GM21825 (cell line): ENCODE results near the gene SFSWAP.
"Not testable (repeated sequence)": the region's sequence is repeated elsewhere in the genome, so short reads cannot be mapped to it uniquely, and the experiment has no call there.

Experiments used
- ATAC-seq: cut with Tn5 transposase; IDR thresholded peaks from one replicate; pipeline ENCODE4 v1.9.1; 2021; ENCODE audit warnings: mild to moderate bottlenecking, moderate library complexity; ENCODE audit not compliant: unreplicated experiment

SFSWAP gene

DNA sequence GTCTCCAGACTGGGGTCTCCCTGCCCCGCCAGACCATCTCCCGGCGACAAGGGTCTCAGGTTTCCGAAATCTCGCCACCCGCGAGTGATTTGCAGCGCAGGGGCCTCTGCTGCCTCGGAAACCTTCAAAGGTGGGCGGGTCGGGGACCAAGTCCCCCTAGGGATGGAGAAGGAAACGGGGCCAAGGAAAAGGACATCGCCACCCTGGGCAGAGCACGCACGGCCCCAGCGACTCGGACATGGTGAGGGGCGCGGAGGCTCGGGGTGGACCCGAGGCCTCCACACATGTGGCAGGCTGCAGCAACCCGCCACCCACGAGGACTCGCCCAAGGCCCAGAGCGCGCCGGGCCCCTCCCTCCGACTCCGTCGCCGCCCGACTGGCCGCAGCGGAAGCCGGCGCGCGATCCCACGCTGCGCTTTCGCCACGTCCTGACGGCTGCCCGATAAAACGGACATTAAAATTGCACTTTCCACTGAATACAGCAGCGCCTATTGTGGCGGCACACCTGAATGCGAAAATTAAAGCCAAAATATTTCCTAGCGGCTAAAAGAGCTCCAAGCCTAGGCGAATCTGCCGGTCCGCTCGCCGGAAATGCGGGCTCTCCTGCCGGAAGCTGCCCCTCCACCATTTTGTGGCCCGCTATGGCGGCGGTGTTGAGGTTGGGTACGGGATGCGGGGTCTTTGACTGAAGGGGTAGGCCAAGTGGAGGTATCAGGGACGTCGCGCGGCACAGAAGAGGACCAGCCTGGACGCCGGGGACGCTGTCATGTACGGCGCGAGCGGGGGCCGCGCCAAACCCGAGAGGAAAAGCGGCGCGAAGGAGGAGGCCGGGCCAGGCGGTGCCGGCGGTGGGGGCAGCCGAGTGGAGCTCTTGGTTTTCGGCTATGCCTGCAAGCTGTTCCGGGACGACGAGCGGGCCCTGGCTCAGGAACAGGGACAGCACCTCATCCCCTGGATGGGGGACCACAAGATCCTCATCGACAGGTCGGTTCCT is at the start of gene SFSWAP:
TSS of gene SFSWAP (plus strand) at position 627 of the 994 bp plus-strand sequence. CDS start at position 767, 140 bp downstream.
- ATAC-seq: peak; percentile 83

DNA sequence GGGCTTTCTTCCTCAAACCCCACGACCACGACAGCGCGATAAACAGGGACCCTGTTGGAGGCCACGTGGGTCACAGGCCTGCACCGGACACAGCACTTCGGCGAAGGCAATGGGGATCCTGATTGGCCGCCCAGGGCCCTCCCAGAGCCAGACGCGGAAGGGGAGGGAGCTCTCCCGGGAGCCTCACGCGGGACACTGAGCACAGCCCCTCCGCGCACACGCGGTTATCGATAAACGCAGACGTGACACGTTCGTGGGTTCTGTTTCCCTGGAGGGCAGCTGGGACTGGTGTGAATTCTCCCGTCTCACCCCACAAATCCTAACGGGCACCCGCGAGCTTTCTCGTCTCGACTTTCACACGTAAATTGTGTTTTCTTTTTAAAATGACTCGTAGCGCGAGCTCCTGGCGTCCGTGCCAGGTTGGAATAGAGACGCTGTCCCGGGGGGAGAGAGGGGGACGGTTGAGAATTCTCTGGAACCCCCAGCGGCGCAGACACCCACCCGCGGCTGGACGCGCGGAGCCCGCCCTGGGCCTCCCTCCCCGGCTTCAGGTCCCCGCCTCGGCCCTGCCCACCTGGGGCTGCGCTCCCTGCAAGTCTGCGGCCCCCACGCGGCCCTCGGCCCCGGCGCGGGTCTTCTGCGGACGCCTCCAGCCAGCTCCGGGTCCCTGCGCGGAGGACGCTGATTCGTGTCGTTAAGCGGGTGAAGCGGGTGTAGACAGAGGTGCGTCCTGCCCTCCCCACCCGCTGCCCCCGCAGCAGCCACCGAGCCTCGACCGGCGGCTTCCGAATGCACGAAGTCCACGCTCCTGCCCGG is 49.5 kb upstream of the SFSWAP start:
- not testable (repeated sequence) for ATAC-seq

DNA sequence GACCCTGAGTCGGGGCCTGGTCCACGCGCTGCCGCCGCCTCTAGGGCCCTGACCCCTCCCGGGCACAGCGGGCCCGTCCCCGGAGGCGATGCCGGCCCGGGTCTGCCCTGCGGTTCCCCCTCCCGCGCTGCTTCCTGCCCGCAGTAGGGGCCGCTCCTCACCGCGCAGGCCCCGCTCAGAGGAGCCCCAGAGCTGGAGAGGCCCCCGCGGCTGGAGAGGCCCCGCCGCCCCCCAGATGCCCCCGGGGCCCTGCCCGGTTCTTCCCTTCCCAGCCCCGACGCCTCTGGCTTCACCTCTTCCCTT is 49.0 kb upstream of the SFSWAP start:
- ATAC-seq: not testable (repeated sequence)

DNA sequence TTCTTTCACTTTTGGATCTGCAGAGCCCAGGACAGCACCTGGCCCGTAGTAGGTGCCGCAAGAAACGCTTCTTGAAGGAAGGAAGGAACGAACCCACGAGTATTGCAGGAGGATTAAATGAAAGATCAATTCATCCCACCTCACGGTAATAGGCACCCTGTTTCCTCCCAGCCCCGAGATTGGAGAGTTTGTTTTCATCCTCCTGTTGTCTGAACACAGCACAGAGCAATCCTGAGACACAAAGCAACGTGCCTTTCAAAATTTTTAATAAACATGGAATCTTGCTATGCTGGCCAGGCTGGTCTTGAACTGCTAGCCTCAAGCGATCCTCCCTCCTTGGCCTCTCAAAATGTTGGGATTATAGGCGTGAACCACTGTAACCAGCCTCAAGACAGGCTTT is 48.5 kb upstream of the SFSWAP start:
- not testable (repeated sequence) for ATAC-seq

DNA sequence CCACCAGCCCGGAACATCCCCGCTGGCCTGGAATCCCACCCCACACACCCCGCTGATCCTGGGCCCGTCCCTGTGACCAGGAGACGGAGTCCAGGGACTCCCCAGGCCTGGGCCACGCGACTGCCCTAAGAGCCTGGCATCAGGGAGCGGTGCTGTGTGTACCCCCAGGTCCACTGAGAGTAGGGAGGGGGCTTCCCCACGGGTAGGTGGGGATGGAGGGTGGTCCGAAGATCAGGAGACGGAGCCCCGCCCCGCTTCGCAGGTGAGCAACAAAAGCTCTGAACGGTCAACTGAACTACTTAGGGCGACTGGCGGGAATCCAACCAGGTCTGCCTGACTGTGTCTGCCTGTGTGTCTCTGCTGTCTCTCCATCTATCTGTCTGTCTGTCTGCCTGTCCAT is 45.2 kb upstream of the SFSWAP start:
- ATAC-seq: not testable (repeated sequence)

DNA sequence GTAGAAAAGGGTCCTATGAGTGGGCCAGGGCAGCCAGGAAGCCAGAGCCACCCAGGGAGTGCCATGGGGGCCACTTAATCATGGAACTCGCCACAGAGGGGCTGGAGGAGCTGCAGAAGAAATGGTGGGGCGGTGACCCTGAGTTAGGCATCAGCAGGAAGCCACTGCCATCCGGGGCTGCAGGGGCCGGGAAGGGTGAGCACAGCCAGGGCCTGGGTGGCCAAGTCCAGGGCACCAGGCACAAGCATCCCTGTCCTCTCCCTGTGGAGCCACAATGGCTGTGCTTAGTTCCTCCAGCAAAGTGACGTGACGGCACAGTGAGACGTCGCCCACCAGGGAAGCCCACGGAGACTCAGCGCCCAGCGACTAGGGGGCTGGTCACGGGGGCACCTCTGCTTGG is 44.4 kb upstream of the SFSWAP start:
- not testable (repeated sequence) for ATAC-seq

DNA sequence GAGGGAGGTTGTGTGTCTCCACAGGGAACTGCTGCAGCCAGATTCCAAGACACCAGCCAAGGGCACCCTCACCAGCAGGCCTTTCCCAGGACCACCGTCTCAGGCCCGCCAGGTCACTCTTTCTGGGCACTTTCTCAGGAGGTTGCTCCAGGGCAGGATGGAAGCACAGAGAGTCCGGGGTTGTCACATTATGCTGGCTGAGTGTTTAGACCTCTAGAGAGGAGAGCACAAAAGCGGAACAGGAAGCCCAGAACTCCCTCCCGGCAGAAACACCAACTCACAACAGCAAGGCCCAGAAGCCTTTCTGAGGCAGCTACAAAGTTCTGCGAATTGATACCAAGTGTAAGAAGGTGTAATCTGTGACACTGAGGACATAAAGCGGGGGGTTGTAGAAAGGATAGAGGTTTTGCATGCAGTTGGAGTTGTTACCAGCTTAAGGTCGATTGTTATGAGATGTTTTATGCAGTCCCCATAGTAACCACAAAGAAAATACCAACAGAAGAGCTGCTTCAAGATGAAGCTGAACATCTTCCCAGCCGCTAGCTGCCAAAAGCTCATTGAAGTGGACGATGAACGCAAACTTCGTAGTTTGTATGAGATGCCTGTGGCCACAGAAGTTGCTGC is 43.8 kb upstream of the SFSWAP start:
- not testable (repeated sequence) for ATAC-seq

DNA sequence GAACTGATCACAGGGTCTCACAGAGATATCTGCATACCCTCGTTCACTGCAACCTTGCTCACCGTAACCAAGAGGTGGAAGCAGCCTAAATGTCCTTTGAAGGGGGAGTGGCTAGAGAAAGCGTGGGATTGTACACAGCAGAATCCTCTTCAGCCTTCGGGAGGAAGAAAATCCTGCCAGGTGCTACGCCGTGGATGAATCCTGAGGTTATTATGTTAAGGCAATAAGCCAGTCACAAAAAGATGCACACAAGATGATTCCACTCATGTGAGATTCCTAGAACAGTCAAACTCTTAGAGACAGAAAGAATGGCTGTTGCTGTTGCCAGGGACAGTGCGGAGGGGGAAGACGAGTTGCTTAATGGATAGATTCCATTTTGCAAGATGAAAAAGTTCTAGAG is 39.6 kb upstream of the SFSWAP start:
- no peak for ATAC-seq

DNA sequence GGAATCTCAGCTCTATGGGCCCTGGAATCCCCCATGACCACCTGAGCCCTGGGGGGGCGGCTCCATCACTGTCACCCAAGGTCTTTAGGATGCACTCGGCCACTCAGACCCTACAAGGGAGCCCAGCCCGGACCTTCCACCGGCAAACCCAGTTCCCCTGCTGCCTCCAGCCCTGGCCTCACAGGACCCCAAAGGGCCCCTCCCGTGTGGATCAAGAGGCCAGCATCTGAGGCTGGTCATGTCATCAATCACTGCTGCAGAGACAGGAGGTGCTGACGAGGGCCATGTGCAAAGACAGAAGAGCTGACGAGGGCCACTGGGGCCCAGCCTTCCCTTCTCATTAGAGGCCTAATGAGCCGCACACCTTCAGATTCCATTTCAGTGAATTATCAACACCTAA is 39.0 kb upstream of the SFSWAP start:
- no peak for ATAC-seq

DNA sequence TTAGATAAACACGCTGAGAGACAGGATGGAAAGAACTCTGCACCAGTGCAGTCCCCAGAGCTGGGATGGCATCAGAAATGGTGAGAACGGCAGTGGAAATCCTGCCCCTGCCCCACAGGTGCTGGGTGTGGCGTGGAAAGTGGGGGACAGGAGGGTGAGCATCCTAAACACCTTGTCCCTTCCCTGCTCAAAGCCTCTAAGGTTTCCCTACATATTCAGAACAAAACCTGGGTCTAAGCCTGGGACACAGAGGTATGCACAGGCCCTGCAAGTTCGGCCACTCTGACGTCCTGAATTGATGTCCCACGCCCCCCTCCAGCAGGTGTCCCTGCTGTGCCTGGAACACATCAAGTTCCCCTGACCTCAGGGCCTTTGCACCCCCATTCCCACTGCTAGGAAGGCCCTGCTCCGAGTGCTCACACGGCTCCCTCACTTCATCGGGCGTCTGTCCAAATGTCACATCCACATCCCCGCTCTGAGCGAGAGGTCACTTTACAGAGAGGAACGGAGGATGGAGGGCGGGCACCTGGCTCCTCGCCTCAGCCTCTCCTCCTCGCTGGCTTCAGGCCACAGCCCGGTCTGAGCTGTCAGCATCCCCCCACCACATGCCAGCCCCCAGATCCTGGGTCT is 38.5 kb upstream of the SFSWAP start:
- ATAC-seq: no peak

DNA sequence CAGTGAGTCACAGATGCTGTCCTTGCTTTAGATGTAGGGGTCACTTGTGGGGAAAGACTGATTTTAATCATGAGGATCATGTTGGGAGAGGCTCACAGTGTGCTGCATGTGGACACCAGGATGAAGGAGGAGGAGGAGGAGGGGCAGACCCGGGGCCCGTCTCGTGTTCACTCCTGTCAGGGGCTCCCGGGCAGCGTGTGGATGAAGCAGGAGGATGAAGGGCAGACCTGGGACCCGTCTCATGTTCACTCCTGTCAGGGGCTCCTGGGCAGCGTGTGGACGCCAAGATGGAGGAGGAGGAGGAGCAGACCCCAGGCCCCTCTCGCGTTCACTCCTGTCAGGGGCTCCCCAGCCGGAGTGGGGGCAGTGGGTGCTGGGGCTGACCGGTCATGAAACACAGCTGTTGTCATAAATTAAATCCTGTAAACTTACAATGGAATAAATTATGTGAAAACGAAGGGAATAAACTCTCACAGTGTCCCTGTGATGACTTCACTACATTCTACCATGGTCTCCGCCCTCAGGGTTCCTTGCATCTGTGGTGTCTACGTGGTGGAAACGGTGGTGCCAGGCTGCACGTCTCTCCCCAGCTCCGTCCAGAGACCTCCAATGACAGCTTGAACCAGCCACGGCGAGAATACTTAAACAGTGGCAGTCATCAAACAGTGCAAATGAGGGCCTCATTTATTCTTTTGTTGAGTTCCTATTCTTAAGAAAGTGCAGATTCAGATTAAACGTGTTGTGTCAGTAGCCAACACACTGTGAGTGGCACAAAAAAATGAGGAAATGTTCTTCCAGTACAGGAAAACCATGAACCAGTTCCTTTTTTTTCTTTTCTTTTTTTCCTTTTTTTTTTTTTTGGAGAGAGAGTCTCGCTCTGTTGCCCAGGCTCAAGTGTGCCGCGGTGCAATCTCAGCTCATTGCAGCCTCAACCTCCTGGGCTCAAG is 37.7 kb upstream of the SFSWAP start:
- no peak for ATAC-seq

DNA sequence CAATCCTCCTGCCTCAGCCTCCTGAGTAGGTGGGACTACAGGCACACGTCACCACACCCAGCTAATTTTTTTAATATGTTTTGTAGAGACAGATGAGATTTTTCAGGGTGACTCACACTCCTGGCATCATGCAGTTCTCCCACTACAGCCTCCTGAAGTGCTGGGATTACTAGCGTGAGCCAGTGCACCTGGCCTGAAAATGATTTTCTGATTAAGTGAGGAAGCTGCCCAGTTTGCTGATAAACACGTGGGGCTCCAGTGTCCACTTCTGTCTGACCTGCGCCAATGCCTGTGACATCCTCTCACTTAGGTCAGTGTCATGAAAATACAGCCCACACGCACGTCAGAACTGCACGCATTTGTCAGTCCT is 37.0 kb upstream of the SFSWAP start:
- no peak for ATAC-seq

DNA sequence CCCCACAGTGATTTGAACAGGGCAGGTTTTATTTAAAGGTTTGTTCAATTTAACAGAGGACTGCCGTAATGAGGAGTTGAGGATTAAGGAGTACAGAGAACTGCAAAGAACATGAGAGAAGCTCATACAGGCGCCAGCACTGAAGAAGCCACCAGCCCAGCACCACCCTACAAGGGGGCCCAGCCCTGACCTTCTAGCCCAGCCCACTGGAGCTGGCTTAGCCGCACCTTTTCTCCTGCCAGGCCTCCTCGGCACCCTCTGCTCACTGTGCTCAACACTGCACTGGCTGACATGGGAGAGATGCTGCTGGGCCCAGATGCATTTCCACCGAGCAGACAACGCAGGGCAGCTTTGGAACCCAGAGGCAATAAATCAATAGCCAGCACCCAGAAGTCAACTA is 36.5 kb upstream of the SFSWAP start:
- no peak for ATAC-seq

DNA sequence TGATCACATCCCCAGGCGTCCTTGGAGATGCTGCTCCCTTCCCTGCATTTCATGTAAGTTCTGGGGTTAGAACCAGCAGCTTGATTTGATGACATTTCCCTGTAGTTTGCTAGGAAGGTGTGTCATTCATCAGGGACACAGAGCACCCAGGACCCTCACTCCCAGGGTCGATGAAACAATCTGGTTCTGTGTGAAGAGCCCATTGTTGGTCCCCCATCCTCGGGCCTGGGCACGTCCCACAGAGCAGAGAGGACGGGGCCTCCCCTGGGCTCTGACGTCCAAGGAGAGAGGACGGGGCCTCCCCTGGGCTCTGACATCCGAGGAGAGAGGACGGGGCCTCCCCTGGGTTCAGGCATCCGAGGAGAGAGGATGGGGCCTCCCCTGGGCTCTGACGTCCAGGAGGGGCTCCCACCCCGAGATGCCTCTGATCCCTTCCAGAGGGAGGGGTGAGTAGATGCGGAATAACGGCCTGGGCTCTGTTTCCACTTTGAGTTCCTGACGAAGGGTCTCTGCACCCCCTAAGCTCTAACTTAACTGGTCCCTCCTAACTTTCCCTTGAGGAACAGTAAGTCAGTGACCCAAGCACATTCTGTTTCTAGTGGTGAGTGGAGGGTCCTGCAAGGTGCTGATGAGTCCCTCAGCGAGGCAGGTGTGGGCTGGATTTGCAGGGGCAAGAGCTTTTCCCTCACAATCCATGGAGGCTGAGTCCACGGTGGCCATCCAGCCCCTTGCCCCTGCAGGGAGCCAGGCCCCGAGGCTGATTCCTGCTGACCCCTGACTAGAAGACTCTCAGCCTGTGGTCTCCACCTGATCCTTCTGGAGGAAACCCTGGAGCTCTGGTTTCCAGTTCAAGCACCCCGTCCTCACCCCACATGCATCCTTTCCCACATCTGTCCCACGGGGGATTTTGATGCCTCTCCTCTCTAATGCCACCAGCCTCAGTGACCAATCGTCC is 35.5 kb upstream of the SFSWAP start:
- ATAC-seq: no peak

DNA sequence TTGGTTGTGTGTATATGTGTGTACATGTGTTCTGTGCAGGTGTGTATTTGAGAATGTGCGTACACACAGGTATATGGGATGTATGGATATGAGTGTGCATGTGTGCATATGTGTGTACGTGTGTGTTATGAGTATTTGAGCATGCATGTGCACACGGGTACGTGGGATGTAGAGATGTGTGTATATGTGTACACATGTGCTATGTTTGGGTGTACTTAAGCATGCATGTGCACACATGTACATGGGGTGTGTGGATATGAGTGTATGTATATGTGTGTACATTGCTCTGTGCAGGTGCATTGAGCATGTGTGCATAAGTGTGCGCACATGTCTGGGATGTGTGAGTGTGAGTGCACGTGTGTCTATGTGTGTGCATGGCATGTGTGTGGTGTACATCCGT is 34.3 kb upstream of the SFSWAP start:
- ATAC-seq: no peak

DNA sequence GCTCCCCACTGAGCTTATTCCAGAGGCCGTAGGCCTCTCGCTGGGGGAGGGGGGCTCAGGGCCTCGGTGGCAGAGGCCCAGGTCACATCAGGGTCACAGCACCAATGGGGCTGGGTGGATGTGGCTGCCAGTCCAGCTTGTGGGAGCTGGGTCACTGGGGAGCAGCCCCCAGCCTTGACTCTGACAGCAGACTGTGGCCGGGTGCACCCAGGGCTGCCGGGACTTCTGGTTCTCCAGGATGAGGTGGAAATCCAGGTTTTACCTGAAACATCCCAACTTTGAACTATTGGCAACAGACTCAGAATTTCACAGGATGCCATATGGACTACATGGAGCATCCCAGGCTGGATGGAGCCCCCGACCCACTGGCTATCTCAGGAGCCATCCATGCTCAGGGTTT is 33.8 kb upstream of the SFSWAP start:
- ATAC-seq: not testable (repeated sequence)

DNA sequence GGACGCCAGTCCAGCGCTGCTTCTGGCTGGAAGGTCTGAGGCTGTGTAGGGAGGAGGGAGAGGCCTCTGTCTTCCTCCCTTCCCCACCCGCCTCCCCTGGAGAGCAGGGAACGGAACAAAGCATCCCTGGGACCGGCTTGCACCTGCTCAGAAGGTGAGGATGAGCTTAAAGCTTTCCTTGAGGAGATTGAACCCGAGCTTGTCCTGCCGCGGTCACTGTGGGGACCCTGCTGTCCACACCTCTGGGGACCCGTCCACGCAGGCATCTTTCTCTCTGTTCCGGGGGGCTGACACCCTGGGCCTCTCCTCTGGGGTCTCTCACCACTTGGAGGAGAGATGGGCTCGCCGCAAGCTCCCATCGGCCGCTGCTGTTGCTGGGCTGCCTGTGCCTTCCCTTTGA is 33.2 kb upstream of the SFSWAP start:
- ATAC-seq: no peak

DNA sequence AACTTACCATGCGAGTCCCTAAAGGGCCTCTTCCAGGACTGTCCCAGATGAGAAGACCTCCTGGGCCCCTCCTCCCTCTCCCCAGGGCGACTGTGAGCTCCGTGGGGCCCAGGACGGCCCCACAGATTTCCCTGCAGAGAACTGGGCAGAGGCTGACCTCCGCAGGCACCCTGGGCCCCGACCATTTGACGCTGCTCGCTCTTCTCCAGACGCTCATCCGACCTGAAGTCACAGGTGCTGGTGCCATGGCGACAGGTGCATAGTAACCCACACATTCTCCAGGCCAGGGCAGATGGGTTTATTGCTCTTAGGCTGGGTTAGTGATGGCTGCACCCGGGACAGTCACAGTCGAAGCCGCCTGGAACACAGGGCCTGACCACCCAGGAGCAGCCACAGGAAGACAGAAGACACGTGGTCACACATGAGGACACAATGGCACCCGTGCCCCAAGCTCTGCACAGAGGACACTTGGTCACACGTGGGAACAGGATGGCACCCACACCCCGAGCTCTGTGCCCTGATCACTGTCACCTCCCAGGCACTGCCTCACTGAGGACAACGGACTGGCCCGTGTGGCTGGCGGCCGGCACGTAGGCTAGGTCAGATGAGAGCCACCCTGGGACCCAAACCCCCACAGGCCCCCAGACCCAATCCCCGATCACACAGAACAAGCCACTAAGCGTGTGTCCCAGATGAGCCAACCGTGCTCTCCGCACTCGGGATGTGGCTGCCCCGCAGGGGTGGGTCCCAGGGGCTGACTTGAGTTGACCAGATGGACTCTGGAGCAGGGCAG is 32.3 kb upstream of the SFSWAP start:
- ATAC-seq: not testable (repeated sequence)
